Hematopoietic multipotent progenitor cell (in vitro differentiated cells): ENCODE results near the gene MITF. TPM values are rescaled to one million over a fixed set of nuclear protein-coding genes. Genes with fewer than 3 reads are reported as not detected.
A peak's percentile ranks its signal among the peaks of the same experiment; 100 is the strongest.

Experiments used
- DNase-seq, 3 donors: peaks; one replicate each; pipeline ENCODE4 v3.0.0-alpha.2; 2011 to 2015; ENCODE audit warnings: low read depth in 2 of 3, low spot score in 2 of 3
- total RNA-seq: library from RNA; depleted of rRNA; stranded (reverse); fragments of >200 nt; gene quantifications from one replicate; pipeline ENCODE4 v1.2.3, GENCODE V29; 2012

MITF gene
- total RNA-seq, 1 donor = 2.2 TPM

DNA sequence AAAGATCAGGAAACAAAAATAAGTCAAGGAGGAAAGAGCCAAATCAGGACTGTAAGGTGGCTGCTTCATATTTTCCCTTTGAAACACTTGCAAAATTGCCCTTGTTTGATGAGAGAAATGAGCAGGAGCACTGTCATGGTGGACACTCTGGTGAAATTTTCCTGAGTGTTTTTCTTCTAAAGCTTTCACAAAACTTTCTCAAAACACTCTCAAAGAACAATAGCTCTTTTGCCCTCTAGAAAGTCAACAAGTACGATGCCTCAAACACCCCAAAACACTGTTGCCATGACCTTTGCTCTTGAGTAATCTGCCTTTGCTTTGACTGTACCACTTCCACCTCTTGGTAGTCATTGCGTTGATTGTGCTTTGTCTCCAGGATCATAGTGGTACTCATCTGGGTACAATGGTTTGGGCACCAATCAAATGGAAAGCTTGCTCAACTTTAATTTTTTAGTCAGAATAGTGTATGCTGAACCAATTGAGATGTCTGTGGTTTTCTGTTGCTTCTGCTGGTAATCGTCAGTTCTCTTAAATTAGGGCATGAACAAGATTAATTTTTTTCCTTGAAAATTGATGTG is 13.2 kb upstream of the MITF start:
- no peak for DNase-seq

DNA sequence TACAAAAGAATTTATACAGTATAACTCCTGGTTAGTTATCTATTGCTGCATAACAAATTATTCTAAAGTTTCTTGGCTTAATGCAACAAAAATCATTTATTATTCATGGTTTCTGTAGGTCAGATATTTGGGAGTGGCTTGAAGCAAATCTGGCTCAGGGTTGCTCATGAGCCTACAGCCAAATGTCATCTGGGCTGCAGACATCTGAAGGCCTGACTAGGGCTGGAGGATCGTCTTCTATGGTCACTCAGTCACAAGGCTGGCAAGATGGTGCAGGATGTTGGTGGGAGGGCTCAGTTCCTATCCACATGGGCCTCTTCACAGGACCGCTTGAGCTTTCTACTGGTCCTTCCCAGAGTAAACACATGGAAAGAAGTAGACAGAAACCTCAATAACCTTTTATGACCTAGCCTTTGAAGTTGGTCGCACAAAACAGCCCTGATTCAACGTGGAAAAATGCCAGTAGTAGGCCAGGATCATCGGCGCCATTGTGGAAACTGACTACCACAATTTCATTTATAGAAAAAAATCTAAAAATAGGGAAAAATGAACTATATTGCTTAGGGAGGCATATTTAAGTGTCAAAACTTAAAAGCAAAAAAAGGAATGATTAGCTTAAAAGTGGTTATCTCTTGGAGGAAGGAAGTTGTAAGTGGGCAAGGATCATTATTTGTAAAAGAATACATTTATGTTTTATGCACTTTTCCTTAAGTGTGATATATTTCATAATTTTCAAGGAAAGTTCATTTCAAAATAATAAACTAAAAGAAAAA is 9.9 kb upstream of the MITF start:
- DNase-seq = no peak

- DNase-seq = no peak
Observed at GRCh38 chr3:69731080-69731479, 8.2 kb upstream of the MITF start.

DNA sequence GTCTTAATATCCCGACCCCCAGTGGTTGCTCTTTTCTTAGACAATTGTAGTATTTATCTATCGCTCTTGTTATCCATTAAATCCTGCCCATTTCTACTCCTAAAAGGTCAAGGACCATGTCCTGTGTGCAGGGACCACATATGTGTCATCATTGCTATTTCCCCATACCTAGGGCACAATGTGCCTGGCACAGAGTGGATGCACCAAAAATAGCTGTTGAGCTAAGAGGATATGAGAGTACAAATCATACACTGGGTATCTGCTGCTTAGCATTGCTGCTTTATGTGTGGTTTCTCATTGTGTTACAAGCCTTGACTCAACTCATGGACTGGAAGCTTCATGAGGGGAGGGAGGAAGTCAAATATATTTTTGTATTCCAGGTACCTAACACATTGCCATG is 3.4 kb upstream of the MITF start:
- DNase-seq = no peak

DNA sequence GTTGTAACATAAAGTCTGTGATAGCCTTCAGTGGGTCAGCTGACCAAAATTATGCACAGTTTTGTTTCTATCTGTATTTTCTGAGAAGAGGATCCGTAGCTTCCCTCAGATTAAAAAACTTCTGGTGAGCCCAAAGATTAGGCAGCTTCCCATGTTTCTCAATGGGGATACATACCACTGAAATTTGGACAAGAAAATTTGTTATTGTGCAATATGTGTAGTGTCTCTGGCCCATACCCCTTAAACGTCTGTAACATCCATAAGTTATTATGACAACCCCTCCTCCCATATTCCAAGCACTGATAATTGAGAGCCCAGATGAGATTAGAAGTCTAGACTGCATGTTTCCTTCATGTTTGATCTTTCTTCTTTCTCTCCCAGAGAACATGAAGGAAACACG is 1.9 kb upstream of the MITF start:
- DNase-seq = no peak

DNA sequence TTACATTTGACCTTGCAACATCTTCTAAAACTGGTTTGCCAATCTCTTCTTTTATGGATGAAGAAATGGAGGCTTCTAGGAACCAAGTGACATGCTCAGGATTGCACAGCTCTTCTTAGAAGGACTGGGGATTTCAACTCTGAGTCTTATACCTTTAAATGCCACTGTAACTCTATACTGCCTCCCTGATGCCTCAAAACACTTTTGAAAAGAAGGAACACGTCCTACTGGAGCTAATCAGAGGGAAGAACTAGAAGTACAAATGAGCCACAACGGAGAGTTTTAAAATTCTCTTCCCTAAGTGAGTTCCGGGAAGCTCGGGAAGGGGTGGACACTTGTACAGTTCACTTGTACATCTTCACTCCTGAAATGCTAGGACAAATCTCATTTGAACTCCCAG is 949 bp upstream of the MITF start:
- no peak for DNase-seq

- DNase-seq = peak in 1 of 3 donors; percentile 17
Observed at GRCh38 chr3:69738859-69739203, 433 bp upstream of the MITF start.

DNA sequence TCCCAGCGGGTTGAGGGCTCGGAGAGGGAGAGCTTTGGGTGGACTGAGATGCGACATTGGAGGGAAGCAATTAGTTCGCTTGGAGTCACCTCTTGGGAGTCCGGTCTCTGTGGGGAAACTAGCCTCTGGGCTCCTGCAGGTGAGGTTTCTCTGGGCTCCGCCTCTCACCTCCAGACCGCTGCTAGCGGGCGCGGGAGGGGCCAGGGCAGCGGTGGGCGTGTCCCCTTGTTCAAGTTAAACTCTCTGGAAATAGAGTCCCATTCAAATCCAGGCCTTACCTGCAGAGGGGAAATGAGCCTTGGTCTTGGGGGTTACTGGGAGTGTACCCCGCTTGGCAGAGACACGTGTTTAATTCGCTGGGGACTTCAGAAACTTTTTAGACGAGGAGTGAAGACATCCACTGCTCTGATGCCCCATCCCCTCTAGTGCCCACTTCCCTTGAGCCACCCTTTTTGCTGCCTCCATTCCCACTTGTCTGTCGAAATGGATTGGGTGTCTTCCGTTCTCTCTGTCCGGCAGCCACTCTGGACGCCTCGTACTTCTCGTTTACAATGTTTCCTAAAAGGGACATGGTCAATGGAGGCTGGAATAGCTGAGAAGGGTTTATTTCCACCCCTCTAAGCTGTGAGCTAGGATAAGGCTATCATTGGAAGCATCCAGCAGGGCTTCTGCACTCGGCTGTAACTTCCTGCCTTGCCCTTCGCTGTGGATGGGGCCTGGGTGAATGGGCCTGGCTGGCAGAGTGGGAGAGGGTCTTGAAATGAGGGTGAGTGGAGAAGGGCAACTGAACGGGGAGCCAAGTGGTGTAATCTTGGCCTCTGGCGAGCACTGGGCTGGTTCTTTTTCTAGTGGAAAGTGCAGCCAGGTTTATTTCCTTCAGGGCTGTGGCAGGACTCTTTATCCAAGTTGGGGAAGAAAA is 1.1 kb downstream of the MITF start:
- no peak for DNase-seq

DNA sequence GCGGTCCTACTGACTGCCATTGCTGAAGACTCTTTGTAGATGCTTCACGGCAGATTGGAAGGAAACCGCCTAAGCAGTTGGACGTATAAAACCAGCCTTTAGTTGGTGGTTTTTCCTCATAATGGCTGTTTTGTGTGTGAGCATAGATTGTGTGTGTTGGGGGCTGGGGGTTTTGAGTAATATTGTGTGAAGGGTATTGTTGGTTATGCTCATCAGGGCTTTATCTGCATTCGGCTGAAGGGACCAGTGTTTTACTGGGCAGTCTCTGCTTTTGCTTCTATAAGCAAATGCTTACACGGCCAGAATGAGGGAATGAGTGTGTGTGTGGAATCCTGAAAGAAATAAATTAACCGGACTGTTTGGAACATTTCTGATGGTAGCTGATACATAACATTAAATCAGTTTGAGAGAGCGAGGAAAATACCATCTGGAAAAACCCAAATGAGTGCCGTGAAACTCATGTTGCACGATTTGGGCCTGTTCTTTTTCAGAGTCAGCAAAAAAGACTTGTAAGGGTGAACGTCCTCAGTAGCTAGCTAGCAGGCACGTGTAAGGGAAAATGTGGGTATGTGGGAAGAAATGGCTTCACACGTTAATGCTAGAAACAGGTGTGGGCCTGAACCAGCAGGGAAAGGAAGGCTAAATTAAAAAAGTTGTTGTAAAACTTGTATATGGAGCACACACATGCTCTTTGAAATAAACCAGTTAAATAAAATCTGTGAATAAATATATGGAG is 1.9 kb downstream of the MITF start:
- no peak for DNase-seq

DNA sequence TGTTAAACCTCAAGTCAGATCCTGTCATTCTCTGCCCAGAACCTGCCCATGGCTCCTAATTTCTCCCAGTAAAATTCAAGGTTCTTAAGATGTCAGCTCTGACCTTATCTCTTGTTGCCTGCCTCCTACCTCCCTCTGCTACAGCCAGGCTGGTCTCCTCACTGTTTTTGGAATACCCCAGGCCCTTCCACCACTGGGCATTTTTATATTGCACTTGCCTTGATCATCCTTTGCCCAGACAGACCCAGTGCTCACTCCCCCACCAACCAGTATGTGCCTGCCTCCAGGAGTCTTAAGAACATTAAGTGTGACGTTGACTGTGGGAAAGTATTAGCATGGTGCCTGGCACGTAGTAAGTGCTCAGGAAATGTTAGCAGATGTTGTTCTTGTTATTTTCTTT is 3.1 kb downstream of the MITF start:
- DNase-seq = no peak

- no peak for DNase-seq
Observed at GRCh38 chr3:69743975-69744906, 5.0 kb downstream of the MITF start.

GRCh38 chr3:69745505-69745904 is 6.2 kb downstream of the MITF start:
- DNase-seq = no peak

DNA sequence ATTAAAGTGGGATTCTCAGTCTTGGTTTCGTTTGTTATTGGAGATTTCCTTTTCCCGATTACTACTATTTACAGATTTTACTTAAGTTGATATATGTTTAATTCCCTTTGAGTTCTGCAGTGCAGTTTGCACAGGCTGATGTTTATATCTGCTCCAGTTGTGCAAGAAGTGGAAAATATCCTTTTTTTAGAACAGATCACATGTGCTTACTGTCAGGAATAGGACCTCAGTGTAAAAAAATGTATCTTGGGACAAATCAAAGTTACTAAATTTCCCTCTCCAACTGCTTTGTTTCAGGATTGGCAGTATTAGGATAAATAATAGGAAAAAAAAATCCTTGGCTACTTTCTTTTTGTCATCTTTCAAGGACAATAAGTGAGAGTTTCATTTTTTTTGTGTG is 6.9 kb downstream of the MITF start:
- DNase-seq = no peak

DNA sequence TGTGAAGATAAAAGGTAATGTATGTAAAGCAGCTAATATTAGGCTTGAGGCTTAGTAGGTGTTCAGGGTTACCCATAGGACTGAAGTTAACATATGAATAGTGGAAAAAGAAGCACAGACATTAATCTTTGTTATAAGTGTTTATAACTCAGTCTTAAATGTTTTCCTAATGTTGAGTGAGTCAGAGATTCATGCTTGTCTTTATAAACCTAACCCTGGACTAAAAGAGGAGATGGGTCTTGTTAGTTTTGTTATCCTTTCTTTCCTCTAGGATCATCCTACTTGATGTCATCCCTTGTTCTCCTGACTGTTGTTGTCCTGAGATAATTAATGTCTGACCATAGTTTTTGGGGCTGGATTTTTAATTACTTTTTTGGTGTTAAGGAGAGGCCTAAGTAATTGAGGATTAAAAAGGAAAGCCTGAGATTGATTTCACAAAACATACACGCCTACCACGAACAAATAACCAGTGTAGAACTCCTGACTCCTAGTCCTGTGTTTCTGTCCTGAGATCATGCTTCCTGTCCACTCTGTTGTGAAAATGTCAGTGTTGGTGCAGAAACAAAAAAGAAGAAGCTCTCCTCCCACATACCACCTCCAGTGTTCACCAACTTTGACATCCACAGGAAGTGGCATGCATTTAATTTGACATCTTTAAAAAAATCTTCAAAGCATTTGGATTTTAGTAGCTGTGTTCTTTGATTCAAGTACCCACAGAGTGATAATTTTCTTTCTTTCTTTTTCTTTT is 8.4 kb downstream of the MITF start:
- DNase-seq = peak in 1 of 3 donors; percentile 25

DNA sequence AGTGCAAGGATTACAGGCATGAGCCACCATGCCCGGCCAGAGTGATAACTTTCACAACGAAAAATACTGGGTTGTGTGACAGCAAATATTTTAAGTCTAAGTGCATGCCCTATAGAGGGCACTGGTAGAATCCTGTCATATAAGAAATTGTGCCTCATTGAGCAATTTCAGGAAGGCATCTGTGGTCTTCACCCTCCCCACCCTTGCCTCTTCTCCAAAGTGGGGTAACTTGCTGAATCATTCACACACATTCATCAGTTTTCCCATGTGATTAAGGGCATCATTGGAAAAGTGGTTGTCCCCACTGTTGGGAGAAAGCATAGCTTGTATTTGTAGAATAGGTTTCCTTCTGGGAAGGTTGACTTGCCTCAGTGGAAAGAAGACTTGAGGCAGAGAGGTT is 9.2 kb downstream of the MITF start:
- no peak for DNase-seq

DNA sequence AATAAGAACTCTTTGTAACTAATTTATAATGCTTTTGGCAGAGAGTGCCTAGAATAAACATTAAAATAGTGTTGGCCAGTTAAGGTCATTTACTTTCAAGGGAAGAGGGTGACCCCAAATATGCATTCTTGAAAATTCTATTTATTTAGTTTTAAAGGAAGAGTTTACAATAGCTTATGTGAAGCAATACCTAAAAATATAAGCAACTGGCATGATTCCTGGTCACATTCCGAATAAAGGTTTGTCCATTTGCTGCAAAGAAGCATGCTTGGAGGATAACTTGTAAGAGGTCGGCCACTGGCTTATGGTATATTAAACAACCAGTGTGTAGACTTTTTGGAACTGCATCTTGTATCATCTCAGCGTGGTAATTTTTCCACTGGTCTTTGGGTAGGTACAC is 10.2 kb downstream of the MITF start:
- no peak for DNase-seq

DNA sequence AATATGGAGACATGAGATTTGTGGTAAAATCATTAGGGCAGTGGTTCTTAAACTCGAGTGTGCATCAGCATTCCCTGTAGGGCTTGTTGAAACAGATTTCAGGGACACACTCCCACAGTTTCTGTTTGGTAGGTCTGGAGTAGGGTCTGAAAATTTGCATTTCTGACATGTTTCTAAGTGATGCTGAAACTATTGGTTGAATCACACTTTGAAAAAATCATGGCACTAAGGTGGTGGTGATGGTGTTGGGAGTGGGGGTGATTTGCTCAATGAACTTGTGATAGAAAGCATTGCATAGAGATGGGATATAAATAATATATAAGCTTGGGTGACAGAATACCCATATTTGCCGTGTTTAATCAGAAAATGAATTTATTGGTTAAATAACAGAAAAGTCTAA is 11.3 kb downstream of the MITF start:
- DNase-seq = no peak

DNA sequence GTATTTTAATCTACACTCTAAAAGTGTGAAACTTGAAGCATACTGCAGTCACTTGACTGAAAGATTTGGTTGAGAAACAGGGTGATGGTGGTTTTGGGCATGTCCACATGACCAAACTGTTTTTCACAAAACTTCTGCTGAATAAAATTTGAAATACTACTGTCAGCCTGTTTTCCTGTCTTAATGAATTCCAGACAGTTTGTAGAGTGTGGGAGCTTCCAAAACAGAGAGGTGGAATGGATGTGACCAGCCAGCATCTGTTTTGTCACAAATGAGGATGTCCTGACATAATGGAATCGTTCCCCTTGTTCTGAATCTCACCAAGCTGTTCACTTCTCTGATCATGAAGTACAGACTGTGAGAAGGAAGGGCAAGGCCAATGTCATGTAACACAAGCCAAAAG is 11.8 kb downstream of the MITF start:
- DNase-seq = no peak

DNA sequence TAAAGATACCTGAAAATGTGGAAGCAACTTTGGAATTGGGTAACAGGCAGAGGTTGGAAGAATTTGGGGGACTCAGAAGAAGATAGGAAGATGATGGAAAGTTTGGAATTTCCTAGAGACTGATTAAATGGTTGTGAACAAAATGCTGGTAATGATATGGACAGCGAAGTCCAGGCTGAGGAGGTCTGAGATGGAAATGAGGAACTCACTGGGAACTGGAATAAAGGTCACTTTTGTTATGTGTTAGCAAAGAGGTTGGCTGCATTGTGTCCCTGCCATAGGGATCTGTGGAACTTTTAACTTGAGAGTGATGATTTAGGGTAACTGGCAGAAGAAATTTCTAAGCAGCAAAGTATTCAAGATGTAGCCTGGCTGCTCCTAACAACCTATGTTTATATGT is 13.0 kb downstream of the MITF start:
- DNase-seq = no peak
